Astrocyte (in vitro differentiated cells and primary cell): Measurements from ENCODE around the gene CHCHD6.

Experiments
- CTCF ChIP-seq: IDR thresholded peaks from 2 replicates; pipeline ENCODE4 v1.5.1; 2011; ENCODE audit warnings: low read depth, mild to moderate bottlenecking, inconsistent platforms, low read length, moderate library complexity; ENCODE audit not compliant: insufficient read depth
- EZH2 ChIP-seq: IDR thresholded peaks from 2 replicates; pipeline ENCODE4 v1.6.1; 2012; ENCODE audit warnings: mild to moderate bottlenecking, low read length, inconsistent platforms; ENCODE audit not compliant: insufficient read depth

DNA sequence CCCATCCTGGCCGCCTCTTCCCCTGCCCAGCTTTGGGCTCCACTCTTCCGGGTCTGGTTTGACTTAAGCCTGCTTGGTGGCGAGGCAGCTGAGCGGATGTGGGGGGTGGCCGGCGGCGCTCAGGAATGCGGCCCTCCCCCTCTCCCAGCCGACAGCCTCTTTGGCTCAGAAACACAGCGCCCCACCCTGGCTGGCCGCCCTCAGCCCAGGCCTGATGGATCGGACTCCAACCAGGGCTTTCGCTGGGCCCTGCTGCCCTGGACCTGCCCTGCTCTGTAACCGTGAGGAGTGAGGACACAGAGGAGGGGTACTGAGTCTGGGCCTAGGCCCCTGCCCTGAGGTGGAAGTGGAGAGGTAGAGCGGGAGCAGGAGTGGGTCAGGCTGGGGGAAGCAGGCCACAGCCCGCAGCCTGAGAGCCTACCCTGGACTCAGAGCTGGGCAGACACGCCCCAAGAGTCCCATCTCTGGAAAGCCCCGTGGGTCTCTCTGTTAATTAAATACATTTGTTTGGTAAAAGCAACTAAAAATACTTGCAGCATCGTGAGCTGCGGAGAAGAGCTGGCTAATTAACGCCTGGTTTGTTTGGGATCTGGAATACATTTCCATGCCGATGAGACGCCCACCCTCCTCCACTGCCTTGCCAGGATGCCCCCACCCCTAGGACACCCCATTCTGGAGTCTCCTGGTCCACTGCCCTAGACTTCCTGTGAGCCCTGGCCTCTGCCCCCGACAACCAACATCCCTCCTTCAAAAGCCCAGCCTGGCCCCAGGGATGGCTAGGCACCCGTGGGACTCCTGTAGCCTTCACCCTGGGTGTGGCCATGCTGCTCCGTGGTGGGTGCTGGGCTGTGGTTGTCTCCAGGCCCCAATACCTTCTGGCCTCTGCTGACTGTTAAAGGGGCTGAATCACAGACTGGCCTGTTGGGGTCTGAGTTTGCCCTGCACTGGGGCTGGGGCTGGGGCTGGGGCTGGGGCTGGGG lies 298.4 kb downstream of the CHCHD6 start:
- TF ChIP-seq CTCF: peak; percentile 35
- TF ChIP-seq EZH2: no peak
